HG03460 (cell line): ENCODE measurements around the gene DDIAS.
"Not testable (repeated sequence)": the region's sequence is repeated elsewhere in the genome, so short reads cannot be mapped to it uniquely, and the experiment has no call there.

Experiments
- ATAC-seq: cut with Tn5 transposase; IDR thresholded peaks from one replicate; pipeline ENCODE4 v1.9.1; 2021; ENCODE audit not compliant: unreplicated experiment

Gene DDIAS

DNA sequence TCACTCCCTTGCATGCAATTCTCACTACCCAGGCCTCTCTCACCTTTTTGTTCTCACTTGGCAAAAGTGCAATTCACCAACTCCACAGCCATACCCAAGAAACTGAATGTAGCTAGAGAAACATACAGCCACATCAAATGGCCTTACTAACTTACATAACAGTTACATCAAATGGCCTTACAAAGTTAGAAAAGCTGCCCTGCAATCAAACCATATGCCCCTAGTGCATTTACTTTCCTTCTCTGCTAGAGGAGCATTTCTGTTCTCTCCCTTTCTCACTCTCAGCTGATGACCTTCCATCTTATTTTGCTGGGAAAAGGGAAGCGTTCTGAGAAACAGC, 11.6 kb upstream of the DDIAS start:
- ATAC-seq = no peak

DNA sequence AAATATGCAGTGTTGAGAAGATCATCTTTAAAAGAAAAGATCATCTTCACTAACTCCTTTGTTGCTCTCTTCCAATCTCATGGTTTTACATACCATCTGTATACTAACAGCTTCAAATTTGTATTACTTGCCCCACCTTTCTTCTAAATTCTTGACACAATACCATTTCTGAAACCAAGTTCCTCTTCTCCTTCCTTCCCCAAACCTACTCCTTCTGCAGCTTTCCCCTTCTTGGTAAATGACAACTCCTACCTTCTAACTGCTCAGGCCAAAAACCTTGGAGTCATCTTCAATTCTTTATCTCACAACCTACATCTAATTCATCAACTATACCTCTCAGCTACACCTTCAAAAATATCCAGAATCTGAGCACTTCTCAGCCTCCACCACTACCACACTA, 10.6 kb upstream of the DDIAS start:
- no peak for ATAC-seq

DNA sequence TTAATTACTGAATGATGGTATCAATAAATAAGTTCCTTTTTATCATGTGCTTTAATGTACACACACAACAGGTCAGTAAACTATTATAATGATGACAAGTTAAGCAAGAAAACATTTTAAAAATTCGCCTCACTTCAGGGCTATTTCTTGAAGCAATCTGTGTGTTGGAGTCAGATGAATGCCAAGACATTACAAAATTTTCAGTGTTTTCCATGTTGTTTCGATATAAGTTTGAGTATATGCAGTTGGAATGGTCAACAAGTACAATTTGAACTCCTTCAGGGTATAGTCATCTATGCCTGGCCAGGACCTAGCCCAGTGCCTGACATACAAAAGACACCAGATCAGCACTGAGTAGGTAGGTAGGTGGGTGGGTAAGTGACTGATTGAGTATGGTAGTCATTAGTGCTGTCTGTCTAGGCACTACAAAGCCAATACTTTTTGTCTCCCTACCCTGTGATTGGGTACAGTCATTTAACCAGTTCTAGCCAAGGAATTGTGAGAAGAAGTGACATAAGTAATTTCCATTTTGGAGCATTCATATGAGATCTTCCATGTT, 8.8 kb upstream of the DDIAS start:
- ATAC-seq = no peak

DNA sequence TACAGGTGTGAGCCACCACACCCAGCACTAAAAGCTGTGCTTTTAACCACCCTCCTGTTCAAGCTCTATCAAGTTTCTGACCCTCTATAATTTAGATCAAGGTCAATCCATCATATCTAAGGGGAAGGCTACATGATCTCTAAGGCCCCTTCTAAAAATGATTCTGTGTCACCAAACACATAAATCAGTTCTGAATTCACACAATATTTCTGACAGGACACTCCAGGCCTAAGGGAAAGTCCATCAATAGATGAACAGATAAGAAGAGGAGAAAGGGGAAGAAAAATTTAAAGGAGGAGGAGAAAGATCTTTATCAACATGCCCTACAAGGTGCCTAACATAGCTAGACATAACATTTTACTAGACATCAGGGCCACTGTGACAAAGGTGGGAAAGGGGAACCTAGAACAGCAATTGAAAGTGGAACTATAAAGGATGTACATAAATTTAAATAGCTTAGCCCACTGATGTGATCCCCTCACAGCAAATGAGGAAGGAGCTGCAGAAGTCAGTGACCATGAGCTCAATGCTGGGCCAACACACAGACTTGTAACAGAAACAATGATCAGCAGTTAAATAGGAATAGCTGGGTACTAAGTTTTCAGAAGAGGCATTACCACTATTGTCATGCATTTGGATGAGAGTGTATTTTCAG, 6.0 kb upstream of the DDIAS start:
- peak; percentile 24 for ATAC-seq

DNA sequence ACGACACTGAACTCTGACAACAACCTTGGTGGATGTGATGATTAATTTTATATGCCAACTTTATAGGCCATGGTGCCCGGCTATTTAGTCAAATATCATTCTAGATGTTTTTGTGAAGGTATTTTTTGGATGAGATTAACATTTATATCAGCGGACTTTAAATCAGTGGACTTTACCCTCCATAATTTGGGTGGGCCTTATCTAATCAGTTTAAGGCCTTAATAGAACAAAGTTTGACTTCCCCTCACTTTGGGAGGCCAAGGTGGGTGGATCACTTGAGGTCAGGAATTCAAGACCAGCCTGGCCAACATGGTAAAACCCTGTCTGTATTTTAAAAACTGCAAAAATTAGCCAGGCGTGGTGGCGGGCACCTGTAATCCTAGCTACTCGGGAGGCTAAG, 5.4 kb upstream of the DDIAS start:
- ATAC-seq = no peak

DNA sequence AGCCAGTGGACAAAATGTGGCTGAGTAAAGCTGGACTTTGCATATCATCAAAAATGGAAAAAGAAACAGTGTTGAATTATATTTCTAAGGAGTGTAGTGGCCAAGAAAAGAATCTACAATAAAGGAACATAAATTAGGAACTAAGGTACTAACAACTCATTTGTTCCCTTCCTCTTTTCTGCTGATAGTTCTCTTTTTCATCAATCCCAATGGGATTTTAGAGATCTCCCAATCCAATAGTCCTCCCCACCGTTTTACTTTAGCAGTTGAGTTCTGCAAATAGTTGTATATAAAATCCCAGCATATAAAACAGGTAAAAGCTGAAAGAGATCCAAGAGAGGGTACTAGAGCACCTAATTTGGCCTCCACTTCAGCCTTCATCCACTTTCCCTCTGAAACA, 3.3 kb upstream of the DDIAS start:
- ATAC-seq = no peak

DNA sequence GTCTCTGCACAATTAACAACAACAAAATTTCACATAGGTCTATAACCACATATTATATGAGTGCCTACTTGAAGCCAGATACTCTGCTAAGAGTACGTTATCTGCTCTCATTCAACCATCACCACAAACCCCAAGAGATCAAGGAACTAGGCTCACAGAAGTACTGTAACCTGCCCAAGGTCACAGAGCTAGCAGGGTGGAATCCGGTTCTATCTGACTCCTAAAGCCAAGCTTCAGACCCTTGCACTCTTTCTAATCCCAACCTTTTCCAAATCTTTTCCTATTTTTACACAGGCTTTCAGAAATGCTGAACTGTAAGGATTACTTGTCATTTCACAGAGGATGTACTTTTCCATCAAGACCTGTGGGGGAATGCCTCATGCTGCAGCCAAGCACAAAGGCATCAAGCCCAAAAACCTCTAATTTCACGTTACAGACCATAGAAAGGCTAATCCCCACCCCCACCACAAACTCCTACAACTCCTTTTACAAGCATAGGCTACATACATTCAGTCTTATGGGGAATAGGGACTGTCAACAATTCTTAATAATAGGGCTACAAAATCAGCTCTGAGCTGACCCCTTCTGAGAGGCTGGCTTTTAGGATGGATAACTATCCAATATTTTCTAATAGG, 2.2 kb upstream of the DDIAS start:
- ATAC-seq = no peak

DNA sequence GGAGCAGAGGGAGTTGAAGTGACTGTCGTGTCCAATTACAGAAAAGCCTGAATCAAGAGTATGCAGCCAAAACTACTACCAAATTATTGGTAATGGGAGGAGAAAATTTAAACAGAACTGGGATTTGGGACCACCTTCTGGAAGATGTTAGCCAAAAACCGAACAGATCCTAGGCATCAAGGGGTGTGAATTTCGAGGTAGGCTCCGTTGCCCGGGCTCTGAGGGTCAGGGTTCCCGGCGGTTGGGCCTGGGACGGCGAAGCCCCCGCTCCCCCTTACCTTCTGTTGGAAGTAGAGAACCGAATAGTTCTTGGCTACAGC, 1.6 kb upstream of the DDIAS start:
- ATAC-seq = no peak

DNA sequence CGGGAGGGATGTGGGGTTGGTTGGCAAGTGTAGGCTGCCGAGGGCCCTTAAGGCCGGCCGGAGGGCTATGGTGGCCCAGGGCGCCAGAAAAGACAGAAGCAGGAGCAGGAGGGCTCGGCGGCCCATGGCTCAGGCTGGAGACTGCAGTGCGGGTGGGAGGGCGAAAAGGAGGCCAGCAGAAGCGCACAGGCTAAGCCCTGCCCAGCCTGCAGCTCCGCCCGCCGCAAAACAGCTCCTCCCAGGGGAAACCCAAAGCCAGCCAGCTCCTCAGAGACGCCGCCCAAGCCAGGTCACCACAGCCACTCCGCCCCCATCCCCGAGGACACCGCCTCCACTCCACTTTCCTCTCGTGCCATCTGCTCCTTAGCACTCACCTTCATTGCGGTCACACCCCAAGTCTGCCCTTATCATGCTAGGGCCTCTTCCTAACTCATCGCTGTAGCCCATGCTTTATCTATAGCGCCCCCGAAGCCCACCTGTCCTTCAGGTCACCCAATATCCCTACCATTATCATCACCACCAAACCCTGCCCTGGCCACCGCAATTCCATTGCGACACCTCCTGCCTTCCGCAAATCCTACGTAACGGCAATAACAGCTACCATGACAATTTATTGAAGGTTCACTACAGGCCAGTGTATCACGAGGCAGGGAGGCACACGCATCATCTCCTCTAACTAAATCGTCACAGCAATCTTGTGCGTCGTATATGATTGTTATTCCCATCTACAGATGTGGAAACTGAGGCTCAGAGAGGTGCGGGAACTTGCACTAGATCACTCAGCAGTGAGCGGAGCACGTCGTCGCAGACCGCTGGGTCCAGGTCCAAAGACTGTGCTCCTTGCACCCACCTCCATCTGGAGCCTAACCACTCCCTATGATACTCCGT, 1.0 kb upstream of the DDIAS start, which contains the start of gene PRCP:
PRCP (minus strand) TSS at position 154 of the 888 bp plus-strand sequence; CDS start at position 126, 28 bp downstream.
- ATAC-seq = peak; percentile 77

DNA sequence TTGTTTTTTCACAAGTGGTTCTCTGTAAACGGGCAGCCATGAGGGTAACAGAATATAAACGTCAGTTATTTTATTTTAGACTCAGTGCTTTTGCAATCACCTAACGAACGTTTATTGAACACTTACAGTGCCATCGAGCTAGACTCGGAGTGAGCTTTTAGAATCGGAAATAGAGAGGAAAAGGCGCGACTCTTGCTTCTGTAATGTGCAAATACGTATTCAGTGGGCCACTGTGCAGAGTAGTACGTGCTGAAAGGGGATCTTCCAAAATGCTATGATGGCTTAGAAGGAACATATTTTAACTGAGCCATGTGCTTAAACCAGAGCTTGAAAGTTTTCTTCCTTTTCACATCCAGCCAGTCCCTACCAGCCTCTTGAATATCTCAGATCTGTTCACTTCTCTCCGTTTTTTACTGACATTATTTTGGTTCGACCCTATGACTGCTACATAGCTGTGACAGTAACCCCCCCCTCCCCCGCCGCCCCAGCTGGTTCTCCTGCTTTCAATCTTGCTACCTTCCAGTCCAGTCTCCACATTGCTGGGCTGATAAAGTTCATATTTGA, 468 bp downstream of the DDIAS start:
- ATAC-seq = no peak

DNA sequence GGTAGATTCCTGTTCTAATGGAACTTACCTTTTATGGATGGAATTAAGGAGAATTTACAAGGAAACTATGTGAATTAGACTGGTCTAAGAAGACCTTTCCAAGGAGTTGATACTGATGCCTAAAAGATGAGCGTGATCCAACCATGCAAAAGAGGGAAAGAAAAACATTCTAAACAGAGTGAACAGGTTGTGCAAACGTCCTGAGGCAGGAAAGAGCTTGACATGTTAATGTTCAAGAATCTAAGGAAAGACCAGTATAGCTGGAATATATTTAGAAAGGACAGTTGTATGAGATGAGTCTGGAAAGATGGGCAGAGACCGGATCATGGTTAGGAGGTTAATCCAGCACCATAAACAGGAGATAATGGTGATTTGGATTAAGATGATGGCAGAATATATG, 1.3 kb downstream of the DDIAS start:
- ATAC-seq = no peak

DNA sequence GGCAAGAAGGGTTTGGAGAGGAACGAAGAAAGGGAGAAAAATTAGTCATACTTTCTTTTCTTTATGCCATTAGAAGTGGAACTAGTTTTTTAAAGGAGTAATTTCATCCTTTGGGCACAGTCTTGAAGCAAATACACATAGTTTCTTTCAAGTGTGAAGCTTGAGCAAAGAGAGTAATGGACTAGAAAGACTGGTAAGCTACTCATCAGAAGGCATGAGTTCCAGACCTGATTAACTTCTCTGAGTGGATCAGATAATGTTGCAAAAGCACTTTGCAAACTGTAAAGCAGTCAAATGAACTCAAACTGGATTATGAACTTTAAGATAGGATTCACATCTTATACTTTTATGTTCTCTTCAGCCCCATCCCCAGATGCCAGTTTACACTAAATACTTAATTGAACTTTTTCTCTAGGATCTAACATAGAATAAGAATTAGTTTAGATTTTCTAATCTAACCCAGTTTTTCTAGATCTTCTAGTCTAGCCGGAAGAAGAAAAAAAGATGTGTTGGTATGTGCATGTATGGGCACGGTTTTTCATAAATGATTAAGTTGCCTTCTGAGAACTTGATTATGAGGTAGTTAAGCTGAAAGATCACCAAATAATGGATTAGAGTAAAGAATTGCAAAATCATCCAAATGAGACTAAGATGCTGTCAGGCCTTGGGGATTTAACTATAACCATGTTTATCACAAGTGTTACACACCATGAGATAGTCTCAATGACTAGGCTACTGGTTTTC, 2.5 kb downstream of the DDIAS start:
- ATAC-seq = no peak

DNA sequence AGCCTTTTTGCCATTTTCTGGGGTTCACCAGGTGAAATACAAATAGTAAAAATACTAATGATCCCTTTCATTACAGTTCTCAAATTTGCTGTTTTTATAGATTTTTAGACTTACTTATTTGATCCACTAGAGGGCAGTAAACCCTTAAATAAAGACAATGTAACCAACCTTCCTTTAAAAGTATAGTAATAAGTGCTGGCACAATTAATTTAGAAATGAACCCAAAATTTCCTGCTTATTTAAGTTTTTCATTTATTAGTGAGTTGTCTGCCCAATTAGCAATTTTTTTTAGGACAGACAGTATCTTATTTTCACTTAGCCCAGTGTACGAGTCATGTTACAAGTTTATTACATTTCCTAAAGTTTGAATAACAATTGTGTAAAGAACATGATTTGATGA, 4.7 kb downstream of the DDIAS start:
- ATAC-seq = no peak

DNA sequence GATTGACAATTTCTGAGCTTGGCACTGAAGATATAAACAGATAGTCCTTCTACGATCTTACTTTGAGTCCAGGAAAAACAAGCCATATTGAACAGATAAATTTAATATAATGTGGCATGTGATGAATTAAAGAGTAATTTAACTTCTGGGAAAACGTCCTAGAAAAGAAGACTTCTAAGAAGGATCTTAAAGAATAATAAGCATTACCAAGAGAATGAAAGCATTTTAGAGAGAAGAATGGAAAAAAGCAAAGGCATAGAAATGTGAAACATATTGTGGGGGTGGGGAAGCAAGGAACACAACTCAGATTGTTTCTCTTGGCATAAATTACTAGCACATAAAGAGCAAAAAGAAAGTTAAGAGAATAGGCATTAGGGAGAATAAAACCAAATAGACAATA, 5.4 kb downstream of the DDIAS start:
- ATAC-seq = no peak

DNA sequence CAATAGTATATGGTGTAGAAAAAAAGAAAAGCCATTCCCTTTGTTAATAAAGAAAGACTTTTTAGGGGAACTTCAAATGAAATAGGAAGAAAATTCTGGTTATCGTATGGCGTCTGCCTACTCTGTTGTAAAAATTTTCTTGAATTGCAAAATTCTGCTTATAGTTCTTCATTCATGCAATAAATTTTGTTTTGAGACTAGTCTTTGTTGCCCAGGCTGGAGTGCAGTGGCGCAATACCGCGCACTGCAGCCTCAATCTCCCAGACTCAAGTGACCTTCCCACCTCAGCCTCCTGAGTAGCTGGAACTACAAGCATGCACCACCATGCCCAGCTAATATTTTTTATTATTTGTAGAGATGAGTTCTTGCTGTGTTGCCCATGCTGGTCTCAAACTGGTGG, 5.8 kb downstream of the DDIAS start:
- no peak for ATAC-seq

DNA sequence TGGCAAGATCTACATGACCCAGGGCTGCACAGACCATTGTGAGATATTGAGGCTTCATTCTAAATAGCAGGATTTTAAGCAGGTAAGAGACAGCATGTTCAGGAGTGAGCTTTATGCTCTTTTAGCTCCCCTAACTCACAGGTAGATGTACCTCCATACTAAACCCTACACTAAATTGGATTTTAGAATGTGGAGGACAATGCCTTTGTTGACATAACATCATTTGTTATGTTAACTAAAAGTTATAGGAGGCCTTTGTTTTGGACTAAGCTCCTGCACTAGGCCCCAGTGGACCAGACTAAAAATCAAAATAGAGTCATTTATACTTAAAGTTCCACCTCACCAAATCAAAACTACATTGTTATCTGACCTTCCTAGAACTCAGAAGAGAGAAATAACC, 6.8 kb downstream of the DDIAS start:
- ATAC-seq = no peak

DNA sequence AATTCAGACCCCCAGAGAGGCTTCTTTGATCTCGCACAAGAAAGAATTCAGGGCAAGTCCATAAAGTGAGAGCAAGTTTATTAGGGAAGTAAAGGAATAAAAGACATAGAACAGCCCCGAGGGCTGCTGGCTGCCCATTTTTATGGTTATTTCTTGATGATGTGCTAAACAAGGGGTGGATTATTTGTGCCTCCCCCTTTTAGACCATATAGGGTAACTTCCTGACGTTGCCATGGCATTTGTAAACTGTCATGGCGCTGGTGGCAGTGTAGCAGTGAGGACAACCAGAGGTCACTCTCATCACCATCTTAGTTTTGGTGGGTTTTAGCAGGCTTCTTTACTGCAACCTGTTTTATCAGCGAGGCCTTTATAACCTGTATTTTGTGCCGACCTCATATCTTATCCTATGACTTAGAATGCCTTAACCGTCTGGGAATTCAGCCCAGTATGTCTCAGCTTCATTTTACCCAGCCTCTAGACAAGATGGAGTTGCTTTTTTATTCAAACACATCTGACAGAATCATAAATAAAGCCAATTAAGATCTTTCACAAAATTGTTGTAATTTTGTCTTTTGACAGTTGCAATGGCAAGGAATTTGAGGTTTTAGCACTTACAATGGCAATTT, 7.6 kb downstream of the DDIAS start:
- ATAC-seq = no peak

DNA sequence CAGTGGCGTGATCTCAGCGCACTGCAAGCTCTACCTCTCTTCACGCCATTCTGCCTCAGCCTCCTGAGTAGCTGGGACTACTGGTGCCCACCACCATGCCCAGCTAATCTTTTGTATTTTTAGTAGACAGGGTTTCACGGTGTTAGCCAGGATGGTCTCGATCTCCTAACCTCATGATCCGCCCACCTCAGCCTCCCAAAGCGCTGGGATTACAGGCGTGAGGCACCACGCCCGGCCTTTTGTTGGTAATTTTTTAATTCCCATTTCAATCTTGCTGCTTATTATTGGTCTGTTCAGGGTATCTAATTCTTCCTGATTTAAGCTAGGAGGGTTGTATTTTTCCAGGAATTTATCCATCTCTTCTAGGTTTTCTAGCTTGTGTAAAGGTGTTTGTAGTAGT, 18.2 kb downstream of the DDIAS start:
- ATAC-seq = not testable (repeated sequence)

DNA sequence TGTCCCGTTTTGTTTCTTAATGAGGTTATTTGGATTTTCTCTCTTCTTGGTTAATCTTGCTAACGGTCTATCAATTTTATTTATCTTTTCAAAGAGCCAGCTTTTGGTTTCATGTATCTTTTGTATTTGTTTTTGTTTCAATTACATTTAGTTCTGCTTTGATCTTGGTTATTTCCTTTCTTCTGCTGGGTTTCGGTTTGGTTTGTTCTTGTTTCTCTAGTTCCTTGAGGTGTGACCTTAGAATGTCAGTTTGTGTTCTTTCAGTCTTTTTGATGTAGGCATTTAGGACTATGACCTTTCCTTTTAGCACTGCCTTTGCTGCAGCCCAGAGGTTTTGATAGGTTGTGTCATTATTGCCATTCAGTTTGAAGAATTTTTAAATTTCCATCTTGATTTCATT, 18.7 kb downstream of the DDIAS start:
- ATAC-seq = not testable (repeated sequence)

DNA sequence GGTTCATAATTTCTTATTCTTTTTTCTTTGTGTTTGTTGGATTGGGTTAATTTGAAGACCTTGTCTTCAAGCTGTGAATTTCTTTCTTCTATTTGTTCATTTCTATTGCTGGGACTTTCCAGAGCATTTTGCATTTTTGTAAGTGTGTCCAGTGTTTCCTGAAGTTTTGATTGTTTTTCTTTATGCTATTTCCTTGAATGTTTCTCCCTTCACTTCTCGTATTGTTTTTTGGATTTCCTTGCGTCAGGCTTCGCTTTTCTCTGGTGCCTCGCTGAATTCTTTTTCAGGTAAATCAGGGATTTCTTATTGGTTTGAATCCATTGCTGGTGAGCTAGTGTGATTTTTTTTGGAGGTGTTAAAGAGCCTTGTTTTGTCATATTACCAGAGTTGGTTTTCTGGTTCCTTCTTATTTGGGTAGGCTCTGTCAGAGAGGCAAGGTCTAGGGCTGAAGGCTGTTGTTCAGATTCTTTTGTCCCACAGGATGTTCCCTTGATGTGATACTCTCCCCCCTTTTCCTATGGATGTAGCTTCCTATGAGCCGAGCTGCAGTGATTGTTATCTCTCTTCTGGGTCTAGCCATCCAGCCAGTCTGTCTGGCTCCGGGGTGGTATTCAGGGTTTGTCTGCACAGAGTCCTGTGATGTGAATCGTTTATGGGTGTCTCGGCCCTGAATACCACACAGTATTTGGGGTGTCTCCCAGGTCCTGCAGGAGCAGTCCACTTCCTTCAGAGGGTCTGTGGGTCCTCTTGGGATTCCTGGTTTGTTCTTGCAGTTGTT, 21.0 kb downstream of the DDIAS start:
- not testable (repeated sequence) for ATAC-seq
